ENCODE data around the gene PSMB8. TPM values are rescaled to one million over a fixed set of nuclear protein-coding genes. Genes with fewer than 3 reads are reported as not detected.

PSMB8 gene
- total RNA-seq, 1 experiment from 2014 or later = 55.6 TPM

DNA sequence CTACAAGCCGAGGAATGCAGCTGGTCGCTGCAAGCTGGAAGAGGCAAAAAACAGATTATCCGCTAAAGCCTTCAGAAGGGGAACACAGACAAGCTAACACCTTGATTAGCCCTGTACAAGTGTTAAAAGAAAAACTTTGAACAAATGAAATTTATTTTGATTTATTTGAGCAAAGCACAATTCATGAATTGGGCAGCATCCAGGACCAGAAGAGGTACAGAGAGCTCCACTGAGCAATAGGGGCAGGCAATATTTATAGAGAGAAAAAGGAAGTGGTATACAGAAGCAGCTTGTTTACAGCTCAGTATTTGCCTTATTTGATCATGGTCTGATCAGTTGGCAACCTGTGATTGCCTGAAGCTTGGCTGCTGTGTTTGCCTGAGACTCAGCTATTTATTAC, 44.7 kb downstream of the PSMB8 start:
- DNase-seq (ENCODE audit: low read depth) = no peak

DNA sequence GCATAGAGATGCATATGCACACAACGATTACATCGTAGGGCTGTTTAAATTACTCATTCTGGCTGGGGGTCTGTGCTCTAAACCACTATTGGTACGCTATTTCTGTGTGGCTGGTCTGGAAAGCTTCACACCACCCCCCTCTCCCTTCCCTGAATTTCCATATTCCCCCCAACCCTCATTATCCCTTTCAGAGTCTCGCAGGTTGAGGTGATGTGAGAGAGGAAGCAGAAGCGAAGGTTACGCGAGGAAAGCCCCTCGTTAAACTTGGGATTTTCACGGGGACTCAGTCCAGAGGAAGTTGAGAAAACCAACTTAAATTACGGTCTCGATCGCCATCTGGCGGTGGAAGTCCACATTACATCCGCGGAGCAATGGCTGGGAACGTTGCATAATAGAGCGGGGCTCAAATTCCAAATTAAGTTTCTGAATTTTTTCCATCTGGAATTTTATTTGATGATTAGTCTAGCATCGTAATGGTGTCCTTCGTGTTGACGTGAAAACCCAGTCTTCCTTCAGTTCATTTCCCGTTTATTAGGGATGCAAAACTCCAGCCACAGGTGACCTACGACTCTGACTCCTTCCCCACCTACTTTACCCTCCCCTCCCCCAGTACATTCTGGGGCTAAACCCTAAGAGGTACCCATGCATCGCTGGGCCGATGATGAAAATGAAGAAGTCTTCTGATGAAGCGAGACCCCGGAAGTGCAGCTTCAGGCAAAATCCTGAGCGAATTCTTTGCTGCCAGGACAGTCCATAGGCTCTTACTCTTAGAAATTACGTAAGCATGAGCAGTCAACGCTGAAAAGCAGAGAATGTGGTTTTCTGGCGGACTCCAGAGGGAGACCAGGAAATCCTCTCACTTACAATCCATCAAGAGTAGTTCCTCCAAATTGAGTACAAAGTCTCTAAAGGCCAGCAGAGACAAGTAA, 46.7 kb downstream of the PSMB8 start:
- DNase-seq (ENCODE audit: low read depth) = peak; percentile 44

DNA sequence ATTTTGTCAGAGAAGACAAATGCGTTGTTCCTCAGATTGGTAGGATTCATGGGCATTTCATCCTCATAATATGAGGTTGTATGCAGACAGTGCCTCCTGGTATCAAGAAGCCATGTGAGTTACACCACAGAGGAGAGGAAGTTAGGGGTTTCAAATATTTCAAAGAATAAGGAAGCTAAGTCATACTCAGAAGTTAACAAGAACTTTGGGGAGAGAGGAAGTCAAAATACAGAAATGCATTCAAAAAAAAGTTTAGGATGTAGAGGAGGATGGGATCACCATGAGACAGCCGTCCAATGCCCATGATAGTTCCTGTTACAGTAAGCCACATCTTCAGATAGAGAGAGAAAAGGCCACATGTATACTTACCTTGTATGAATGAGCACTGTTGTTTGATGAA, 49.3 kb downstream of the PSMB8 start:
- no peak for DNase-seq (ENCODE audit: low read depth)

GRCh38 chr6:32792901-32793435, 50.9 kb downstream of the PSMB8 start:
- no peak for DNase-seq (ENCODE audit: low read depth)

Other genes with a start within 250 kb of the PSMB8 start
- gene HLA-DQA1, start 206.6 kb downstream of the PSMB8 start, total RNA-seq (2014; rRNA removed) = not detected in 2 replicates
- gene HLA-DQB1, start 177.4 kb downstream of the PSMB8 start, total RNA-seq (2014; rRNA removed) = not detected in 2 replicates
- gene HLA-DQA2, start 102.7 kb downstream of the PSMB8 start, total RNA-seq (2014; rRNA removed) = not detected in 2 replicates
- not detected in 2 replicates for gene HLA-DQB2, start 80.5 kb downstream of the PSMB8 start, total RNA-seq (2014; rRNA removed)
- not detected in 2 replicates for gene HLA-DOB, start 27.0 kb downstream of the PSMB8 start, total RNA-seq (2014; rRNA removed)
- gene TAP2, start 5.3 kb downstream of the PSMB8 start, total RNA-seq (2014; rRNA removed) = 6.1 and 6.7 TPM in 2 replicates
- gene TAP1, start 9.7 kb upstream of the PSMB8 start, total RNA-seq (2014; rRNA removed) = 50.1 and 56.2 TPM in 2 replicates
- 9.0 and 20.0 TPM in 2 replicates for gene PSMB9, start 10.1 kb upstream of the PSMB8 start, total RNA-seq (2014; rRNA removed)
- gene HLA-DMB, start 97.0 kb upstream of the PSMB8 start, total RNA-seq (2014; rRNA removed) = 0.38 TPM in 1 of 2 replicates, not detected in the other
- gene HLA-DMA, start 109.0 kb upstream of the PSMB8 start, total RNA-seq (2014; rRNA removed) = 1.9 and 4.0 TPM in 2 replicates
- gene BRD2, start 124.5 kb upstream of the PSMB8 start, total RNA-seq (2014; rRNA removed) = 113 and 125 TPM in 2 replicates
- gene HLA-DOA, start 165.5 kb upstream of the PSMB8 start, total RNA-seq (2014; rRNA removed) = 0.06 and 0.23 TPM in 2 replicates
- 0.86 and 3.4 TPM in 2 replicates for gene HLA-DPA1, start 229.6 kb upstream of the PSMB8 start, total RNA-seq (2014; rRNA removed)
- gene HLA-DPB1, start 231.9 kb upstream of the PSMB8 start, total RNA-seq (2014; rRNA removed) = 1.0 and 3.8 TPM in 2 replicates